Adrenal gland (tissue), 19 donors: ENCODE measurements around the gene ASCL4. TPM values are rescaled to one million over a fixed set of nuclear protein-coding genes. Genes with fewer than 3 reads are reported as not detected.
A peak's percentile ranks its signal among the peaks of the same experiment; 100 is the strongest.
"Not testable (repeated sequence)": the region's sequence is repeated elsewhere in the genome, so short reads cannot be mapped to it uniquely, and the experiment has no call there.

Source experiments
- DNase-seq, 7 donors: peaks; one replicate each; pipeline ENCODE4 v3.0.0-alpha.2; 2019 to 2020
- H3K27ac ChIP-seq, 5 donors: fragments of 200-600 bp; sonication (generic) in 4 of 5; 1 replicate in 3 of 5; 2 replicates in 2 of 5; pipeline versions ENCODE4 v1.5.1 to v1.8.0; 2016 to 2020; ENCODE audit warnings: mild to moderate bottlenecking in 1 of 5
- H3K27me3 ChIP-seq: fragments of 200-600 bp; 2 replicates; pipeline ENCODE4 v1.8.0; 2021
- H3K36me3 ChIP-seq, 2 donors: fragments of 200-600 bp; replicated peaks in 1 of 2; 1 replicate in 1 of 2; 2 replicates in 1 of 2; pipeline versions ENCODE4 v1.5.1 to v1.8.0; 2018 to 2022
- H3K4me1 ChIP-seq, 2 donors: fragments of 200-600 bp; replicated peaks in 1 of 2; 1 replicate in 1 of 2; 2 replicates in 1 of 2; pipeline versions ENCODE4 v1.5.1 to v1.8.0; 2018 to 2021
- H3K4me3 ChIP-seq, 4 donors: fragments of 200-600 bp; sonication (generic) in 3 of 4; one replicate each; pipeline ENCODE4 v1.5.1; 2016 to 2018
- H3K9me3 ChIP-seq, 3 donors: fragments of 200-600 bp; sonication (generic) in 1 of 3; replicated peaks in 1 of 3; 1 replicate in 2 of 3; 2 replicates in 1 of 3; pipeline versions ENCODE4 v1.5.1 to v1.8.0; 2016 to 2021
- POLR2A ChIP-seq, 2 donors: fragments of 450-650 bp; IDR thresholded peaks; one replicate each; pipeline ENCODE4 v1.6.1; 2017; ENCODE audit warnings: antibody characterized with exemption in 2 of 2, mild to moderate bottlenecking in 2 of 2, moderate library complexity in 1 of 2
- WGBS, 4 donors: extraction: QIAGEN DNeasy Blood & Tissue Kit in 2 of 4; methylation state at CpG; one replicate each; pipeline versions ENCODE4 v1.1.5 to v1.1.7; 2013 to 2017; 5-methylcytosine and 5-hydroxymethylcytosine counted together
- intact Hi-C, 2 donors: fragments of 100-400 bp; cut with DNase I; formaldehyde crosslinking; loops; one replicate each; pipeline versions ENCODE4 v1.14.1 to v1.15.0; 2022 to 2023
- long read RNA-seq, 10 donors: library from polyadenylated mRNA in 3 of 10; unstranded in 2 of 10; stranded (forward) in 1 of 10; transcript quantifications; one replicate each; pipeline ENCODE4 v2.0.0 and lab custom pipeline, GENCODE V29; 2021 to 2026
- polyA plus RNA-seq, 3 donors: library from polyadenylated mRNA; stranded (reverse); fragments of 200-250 nt in 2 of 3; fragments of 350-450 nt in 1 of 3; fragmentation: Illumina TruSeq in 1 of 3; extraction: RNeasy Lipid Tissue Mini Kit (QIAGEN cat#74804) in 1 of 3; gene quantifications; one replicate each; pipeline ENCODE4 v1.2.3, GENCODE V29; 2013 to 2014
- total RNA-seq, 9 donors: library from RNA; depleted of rRNA in 4 of 9; stranded (reverse); fragments of >200 nt in 4 of 9; fragments of 120-200 nt in 1 of 9; fragmentation: NEBNext Ultra II Directional in 1 of 9; extraction: Animal tissue kit (Norgen Biotek cat#: 25700) in 1 of 9; gene quantifications; one replicate each; pipeline versions ENCODE4 v1.1.0 to v1.2.4, GENCODE V29; 2013 to 2023
- TF ChIP-seq, protein P1 (sequence below), 6 experiments: fragments of 450-650 bp in 4 of 6; fragments of 200-600 bp in 2 of 6; sonication (generic) in 1 of 6; IDR thresholded peaks; 1 replicate in 5 of 6; 2 replicates in 1 of 6; pipeline versions ENCODE4 v1.5.1 to v1.8.0; 2016 to 2021; ENCODE audit warnings: antibody characterized with exemption in 6 of 6, mild to moderate bottlenecking in 2 of 6, moderate library complexity in 1 of 6
- donor health status: healthy with polysubstance abuse.
- donor health status: Bipolar disorder and iron deficiency.
- donor health status: DM: yes; HTN: yes; CAD: no.
- donor health status: DM: no; HTN: no; CAD: no.
- donor health status: DM: no; HTN: no; CAD: no.
- donor health status: DM: yes; HTN: yes; CAD: no.

ASCL4 gene, protein sequence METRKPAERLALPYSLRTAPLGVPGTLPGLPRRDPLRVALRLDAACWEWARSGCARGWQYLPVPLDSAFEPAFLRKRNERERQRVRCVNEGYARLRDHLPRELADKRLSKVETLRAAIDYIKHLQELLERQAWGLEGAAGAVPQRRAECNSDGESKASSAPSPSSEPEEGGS
- not detected for total RNA-seq
- under 1 TPM in 1 of 3 donors, not detected in 2; 0.07 TPM for polyA plus RNA-seq
- long read RNA-seq, donor 1 = 0 reads
- long read RNA-seq, donor 2 = 0 reads
- long read RNA-seq, donor 3 = 0 reads
- long read RNA-seq, donor 4 = 0 reads
- long read RNA-seq, donor 5 = 0 reads
- long read RNA-seq, donor 6 = 0 reads
- long read RNA-seq, donor 7 = 0 reads
- long read RNA-seq, donor 8 = 0 reads
- long read RNA-seq, donor 9 = 0 reads
- long read RNA-seq, donor 10 = 0 reads

DNA sequence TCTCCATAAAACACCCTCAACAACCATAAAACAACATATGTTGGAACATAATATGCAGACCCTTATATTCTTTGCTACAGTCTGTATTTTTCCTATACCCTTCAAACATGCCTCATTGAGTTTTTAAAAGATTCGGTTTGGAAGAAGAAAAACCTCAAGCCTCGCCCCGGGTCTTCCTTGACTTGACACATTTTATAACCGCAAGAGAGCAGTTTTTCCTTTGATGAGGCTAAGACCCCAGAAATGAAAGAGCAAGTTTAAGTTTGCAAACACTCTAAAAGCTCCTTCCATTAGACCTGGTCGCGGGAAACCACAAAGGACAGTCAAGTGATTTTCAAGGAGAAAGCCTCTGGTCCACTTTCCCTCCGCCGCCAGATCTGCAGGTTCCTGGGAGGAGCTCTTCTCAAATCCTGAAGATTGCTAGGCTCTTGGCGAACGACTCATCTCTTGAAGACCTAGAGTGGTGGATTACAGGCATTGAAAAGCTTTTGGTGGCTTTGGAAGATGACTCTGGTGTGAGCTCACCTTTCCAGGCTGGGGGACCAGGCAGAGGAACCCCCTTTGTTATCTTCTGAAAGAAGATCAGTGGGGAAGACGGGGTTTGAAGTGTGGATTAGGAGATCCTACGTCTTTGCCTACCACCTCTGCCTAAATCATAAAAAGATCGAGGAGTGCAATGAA, at the start of gene ASCL4:
Gene ASCL4, plus strand, starts transcription at position 356 of the 681 bp plus-strand sequence. CDS start 515 bp downstream, outside the sequence.
- H3K4me3 ChIP-seq = peak within 1 kb of the TSS in 1 of 4 donors; percentile 34
- H3K4me1 ChIP-seq = no peaks in the 10 kb centered on the region
- no peak for DNase-seq
- no peak within 1 kb of the TSS for H3K27ac ChIP-seq
- intact Hi-C loops = no loop called here
- H3K9me3 ChIP-seq = no peaks in the 10 kb centered on the region
- 42 to 61% (median 51%) methylated on average over 13 of the region's 13 CpGs for WGBS, 4 donors
- no peaks in the 10 kb centered on the region for H3K36me3 ChIP-seq
- TF ChIP-seq, protein P1, sequence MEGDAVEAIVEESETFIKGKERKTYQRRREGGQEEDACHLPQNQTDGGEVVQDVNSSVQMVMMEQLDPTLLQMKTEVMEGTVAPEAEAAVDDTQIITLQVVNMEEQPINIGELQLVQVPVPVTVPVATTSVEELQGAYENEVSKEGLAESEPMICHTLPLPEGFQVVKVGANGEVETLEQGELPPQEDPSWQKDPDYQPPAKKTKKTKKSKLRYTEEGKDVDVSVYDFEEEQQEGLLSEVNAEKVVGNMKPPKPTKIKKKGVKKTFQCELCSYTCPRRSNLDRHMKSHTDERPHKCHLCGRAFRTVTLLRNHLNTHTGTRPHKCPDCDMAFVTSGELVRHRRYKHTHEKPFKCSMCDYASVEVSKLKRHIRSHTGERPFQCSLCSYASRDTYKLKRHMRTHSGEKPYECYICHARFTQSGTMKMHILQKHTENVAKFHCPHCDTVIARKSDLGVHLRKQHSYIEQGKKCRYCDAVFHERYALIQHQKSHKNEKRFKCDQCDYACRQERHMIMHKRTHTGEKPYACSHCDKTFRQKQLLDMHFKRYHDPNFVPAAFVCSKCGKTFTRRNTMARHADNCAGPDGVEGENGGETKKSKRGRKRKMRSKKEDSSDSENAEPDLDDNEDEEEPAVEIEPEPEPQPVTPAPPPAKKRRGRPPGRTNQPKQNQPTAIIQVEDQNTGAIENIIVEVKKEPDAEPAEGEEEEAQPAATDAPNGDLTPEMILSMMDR (IDR thresholded peaks at IDR 0.05) = no peak
- peaks cover 37% of the 10 kb centered on the region for H3K27me3 ChIP-seq

DNA sequence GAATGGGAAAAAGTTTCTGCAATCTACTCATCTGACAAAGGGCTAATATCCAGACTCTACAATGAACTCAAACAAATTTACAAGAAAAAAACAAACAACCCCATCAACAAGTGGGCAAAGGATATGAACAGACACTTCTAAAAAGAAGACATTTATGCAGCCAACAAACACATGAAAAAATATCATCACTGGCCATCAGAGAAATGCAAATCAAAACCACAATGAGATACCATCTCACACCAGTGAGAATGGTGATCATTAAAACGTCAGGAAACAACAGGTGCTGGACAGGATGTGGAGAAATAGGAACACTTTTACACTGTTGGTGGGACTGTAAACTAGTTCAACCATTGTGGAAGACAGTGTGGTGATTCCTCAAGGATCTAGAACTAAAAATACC, 47.2 kb upstream of the ASCL4 start:
- H3K4me3 ChIP-seq, H3K4me1 ChIP-seq, H3K27ac ChIP-seq, H3K27me3 ChIP-seq, H3K36me3 ChIP-seq, H3K9me3 ChIP-seq, DNase-seq, intact Hi-C loops: not testable (repeated sequence)
- 66 to 81% (median 74%) methylated on average over 1 of the region's 1 CpG for WGBS, 4 donors

DNA sequence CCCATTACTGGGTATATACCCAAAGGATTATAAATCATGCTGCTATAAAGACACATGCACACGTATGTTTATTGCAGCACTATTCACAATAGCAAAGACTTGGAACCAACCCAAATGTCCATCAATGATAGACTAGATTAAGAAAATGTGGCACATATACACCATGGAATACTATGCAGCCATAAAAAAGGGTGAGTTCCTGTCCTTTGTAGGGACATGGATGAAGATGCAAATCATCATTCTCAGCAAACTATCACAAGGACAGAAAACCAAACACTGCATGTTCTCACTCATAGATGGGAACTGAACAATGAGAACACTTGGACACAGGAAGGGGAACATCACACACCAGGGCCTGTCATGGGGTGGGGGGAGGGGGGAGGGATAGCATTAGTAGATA, 46.8 kb upstream of the ASCL4 start:
- intact Hi-C loops, H3K36me3 ChIP-seq, H3K4me3 ChIP-seq: not testable (repeated sequence)

DNA sequence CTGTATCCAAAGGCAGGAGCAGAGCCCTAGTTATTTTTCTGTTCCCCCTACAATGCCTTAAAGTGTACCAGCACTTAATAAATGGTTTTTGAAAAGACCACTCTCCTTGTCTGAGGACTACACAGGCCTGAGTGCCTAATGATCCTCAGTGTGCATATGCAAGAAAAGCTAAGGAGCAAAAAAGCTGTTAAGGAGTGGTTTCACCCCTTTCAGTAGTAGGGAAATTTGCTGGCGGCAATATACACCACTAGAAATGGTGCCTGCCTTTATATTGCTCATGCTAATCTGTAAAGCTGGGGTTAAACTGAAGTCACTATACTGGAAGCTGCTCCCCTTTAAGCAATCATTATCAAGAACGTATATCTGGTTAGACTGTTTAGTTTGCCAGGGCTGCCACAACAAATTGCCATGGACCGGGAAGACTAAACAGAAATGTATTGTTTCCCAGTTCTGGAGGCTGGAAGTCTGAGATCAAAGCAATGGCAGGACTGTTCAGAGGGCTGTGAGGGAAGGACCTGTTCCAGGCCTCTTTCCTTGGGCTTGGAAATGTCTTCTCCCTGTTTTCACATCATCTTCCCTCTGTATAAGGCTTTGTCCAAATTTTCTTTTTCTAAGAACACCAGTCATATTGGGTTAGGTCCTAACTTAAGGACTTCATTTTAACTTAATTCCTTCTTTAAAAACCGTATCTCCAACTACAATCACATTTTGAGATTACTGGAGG, 43.7 kb upstream of the ASCL4 start:
- TF ChIP-seq, protein P1 (IDR thresholded peaks at IDR 0.05) = no peak
- TF ChIP-seq POLR2A (IDR thresholded peaks at IDR 0.05) = no peak
- no peak overlapping the region for H3K4me3 ChIP-seq
- peaks cover 0 to 23% of the 10 kb centered on the region in 2 donors for H3K36me3 ChIP-seq
- H3K4me1 ChIP-seq = no peaks in the 10 kb centered on the region
- intact Hi-C loops = no loop called here
- H3K9me3 ChIP-seq = no peaks in the 10 kb centered on the region
- H3K27ac ChIP-seq = no peak overlapping the region
- no peaks in the 10 kb centered on the region for H3K27me3 ChIP-seq
- 72 to 89% (median 81%) methylated on average over 4 of the region's 4 CpGs for WGBS, 4 donors
- DNase-seq = no peak

More for the DNA sequence above, 46.8 kb upstream of the ASCL4 start:
- no CpG with 5 or more reads among the region's 1 CpG for WGBS, 4 donors
- not testable (repeated sequence) for H3K9me3 ChIP-seq, H3K4me1 ChIP-seq, DNase-seq, H3K27me3 ChIP-seq, H3K27ac ChIP-seq

DNA sequence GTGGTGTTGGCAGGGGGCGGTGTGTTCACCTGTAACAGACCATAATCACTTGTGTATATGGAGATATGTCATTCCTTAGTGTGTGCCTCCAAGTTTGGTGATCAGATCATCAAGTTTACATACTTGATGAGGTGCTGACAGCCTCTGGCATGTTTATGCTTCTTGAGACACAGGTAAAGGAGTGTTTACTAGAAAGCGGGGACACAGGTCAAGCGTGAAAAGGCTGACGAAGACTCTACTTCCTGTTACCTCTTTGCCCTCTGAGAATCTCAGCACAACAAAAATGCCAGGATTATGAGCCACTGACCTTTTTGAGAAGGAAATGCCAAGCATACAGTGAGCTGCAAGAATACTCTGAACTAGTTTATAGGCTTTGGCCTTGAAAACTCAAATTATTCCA, 43.1 kb upstream of the ASCL4 start:
- Histone ChIP-seq H3K9me3 (no peaks in the 10 kb centered on the region), H3K4me1 (no peaks in the 10 kb centered on the region), H3K4me3 (no peak overlapping the region), H3K36me3 (peaks cover 0 to 27% of the 10 kb centered on the region in 2 donors), H3K27me3 (no peaks in the 10 kb centered on the region), H3K27ac (no peak overlapping the region)
- DNase-seq = no peak
- TF ChIP-seq, protein P1 (IDR thresholded peaks at IDR 0.05) = no peak
- no peak for TF ChIP-seq POLR2A (IDR thresholded peaks at IDR 0.05)
- intact Hi-C loops = no loop called here
- 77 to 84% (median 83%) methylated on average over 4 of the region's 4 CpGs for WGBS, 4 donors
